Transverse colon (tissue), 4 donors: ENCODE results near the gene MSH2. TPM values are rescaled to one million over a fixed set of nuclear protein-coding genes. Genes with fewer than 3 reads are reported as not detected.

ENCODE experiments used
- DNase-seq: peaks from one replicate; pipeline ENCODE4 v3.0.0-alpha.2; 2019
- H3K27ac ChIP-seq, 4 donors: fragments of 200-600 bp; sonication (generic); 2 replicates each; pipeline ENCODE4 v1.5.1; 2016 to 2018; ENCODE audit warnings: inconsistent platforms in 4 of 4
- H3K27me3 ChIP-seq: fragments of 200-600 bp; sonication (generic); 2 replicates; pipeline ENCODE4 v1.5.1; 2017; ENCODE audit warnings: inconsistent platforms
- H3K36me3 ChIP-seq, 4 donors: fragments of 200-600 bp; sonication (generic); 2 replicates each; pipeline ENCODE4 v1.5.1; 2017 to 2019; ENCODE audit warnings: inconsistent platforms in 4 of 4
- H3K4me1 ChIP-seq, 4 donors: fragments of 200-600 bp; sonication (generic); 2 replicates each; pipeline ENCODE4 v1.5.1; 2017 to 2020; ENCODE audit warnings: inconsistent platforms in 4 of 4
- H3K4me3 ChIP-seq, 4 donors: fragments of 200-600 bp; sonication (generic); 1 replicate in 1 of 4; 2 replicates in 3 of 4; pipeline versions ENCODE4 v1.5.1 to v1.6.1; 2017 to 2019; ENCODE audit warnings: inconsistent platforms in 4 of 4
- H3K9me3 ChIP-seq, 2 donors: fragments of 200-600 bp; sonication (generic); 2 replicates each; pipeline ENCODE4 v1.5.1; 2017 to 2019; ENCODE audit warnings: inconsistent platforms in 2 of 2
- EP300 ChIP-seq: sonication (generic); formaldehyde crosslinking; IDR thresholded peaks from one replicate; pipeline ENCODE4 v1.6.1; 2017; ENCODE audit warnings: antibody characterized with exemption, low read depth
- POLR2A ChIP-seq: fragments of 450-650 bp; IDR thresholded peaks from one replicate; pipeline ENCODE4 v1.6.1; 2016; ENCODE audit warnings: antibody characterized with exemption, mild to moderate bottlenecking, moderate library complexity
- POLR2AphosphoS5 ChIP-seq, 3 donors: sonication (generic); formaldehyde crosslinking; IDR thresholded peaks; one replicate each; pipeline ENCODE4 v1.6.1; 2016; ENCODE audit warnings: antibody characterized with exemption in 3 of 3
- WGBS, 2 donors: methylation state at CpG; one replicate each; pipeline ENCODE4 v1.1.5; 2018; ENCODE audit warnings: low coverage in 1 of 2; 5-methylcytosine and 5-hydroxymethylcytosine counted together
- in situ Hi-C, 4 donors: fragments of 200-750 bp; cut with MboI; loops; one replicate each; pipeline versions ENCODE4 v1.15.0 to v1.15.1; 2017; ENCODE audit warnings: low sequenced_read_pairs in 3 of 4, low pct_ligation_motif_present in 1 of 4, low pct_unique_long_range_greater_than_20kb in 1 of 4
- intact Hi-C: fragments of 100-400 bp; cut with DNase I; formaldehyde crosslinking; loops from one replicate; pipeline ENCODE4 v1.15.1; 2023; ENCODE audit warnings: low total_unique reads
- total RNA-seq, 4 donors: library from RNA; depleted of rRNA; stranded (reverse); fragments of >200 nt; gene quantifications; one replicate each; pipeline ENCODE4 v1.1.0, GENCODE V29; 2016
- TF ChIP-seq, protein P1 (sequence below), 5 experiments: fragments of 200-600 bp in 3 of 5; fragments of 450-650 bp in 2 of 5; sonication (generic) in 3 of 5; IDR thresholded peaks; 1 replicate in 2 of 5; 2 replicates in 3 of 5; pipeline ENCODE4 v1.5.1; 2016 to 2017; ENCODE audit warnings: antibody characterized with exemption in 5 of 5, inconsistent platforms in 3 of 5, mild to moderate bottlenecking in 2 of 5, moderate library complexity in 1 of 5

MSH2 gene
- total RNA-seq, 4 donors from 2014 or later = 3.0 to 10.8 (median 5.0) TPM

DNA sequence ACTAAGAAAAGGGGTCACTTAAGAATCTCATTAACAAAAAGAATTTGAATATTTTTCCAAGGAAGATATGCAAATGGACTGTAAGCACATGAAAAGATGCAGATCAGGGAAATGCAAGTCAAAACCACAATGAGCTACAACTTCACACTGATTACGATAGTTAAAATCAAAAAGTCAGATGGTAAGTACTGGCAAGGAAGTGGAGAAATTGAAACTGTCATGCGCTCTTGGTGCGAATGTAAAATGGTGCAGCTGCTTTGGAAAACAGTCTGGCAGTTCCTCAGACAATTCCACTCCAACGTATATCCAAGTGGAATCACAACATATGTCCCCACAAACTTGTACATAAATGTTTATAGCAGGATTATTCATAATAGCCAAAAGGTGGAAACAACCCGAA, 81.4 kb downstream of the MSH2 start:
- Histone ChIP-seq H3K9me3 (no peaks in the 10 kb centered on the region), H3K4me3 (no peak overlapping the region), H3K36me3 (no peaks in the 10 kb centered on the region), H3K4me1 (no peaks in the 10 kb centered on the region), H3K27ac (no peak overlapping the region), H3K27me3 (no peaks in the 10 kb centered on the region)
- WGBS, 2 donors = 87 to 98% methylated on average over 4 to 5 of the region's 5 CpGs
- TF ChIP-seq POLR2A = no peak
- TF ChIP-seq, protein P1, sequence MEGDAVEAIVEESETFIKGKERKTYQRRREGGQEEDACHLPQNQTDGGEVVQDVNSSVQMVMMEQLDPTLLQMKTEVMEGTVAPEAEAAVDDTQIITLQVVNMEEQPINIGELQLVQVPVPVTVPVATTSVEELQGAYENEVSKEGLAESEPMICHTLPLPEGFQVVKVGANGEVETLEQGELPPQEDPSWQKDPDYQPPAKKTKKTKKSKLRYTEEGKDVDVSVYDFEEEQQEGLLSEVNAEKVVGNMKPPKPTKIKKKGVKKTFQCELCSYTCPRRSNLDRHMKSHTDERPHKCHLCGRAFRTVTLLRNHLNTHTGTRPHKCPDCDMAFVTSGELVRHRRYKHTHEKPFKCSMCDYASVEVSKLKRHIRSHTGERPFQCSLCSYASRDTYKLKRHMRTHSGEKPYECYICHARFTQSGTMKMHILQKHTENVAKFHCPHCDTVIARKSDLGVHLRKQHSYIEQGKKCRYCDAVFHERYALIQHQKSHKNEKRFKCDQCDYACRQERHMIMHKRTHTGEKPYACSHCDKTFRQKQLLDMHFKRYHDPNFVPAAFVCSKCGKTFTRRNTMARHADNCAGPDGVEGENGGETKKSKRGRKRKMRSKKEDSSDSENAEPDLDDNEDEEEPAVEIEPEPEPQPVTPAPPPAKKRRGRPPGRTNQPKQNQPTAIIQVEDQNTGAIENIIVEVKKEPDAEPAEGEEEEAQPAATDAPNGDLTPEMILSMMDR (IDR thresholded peaks at IDR 0.05) = no peak
- no peak for TF ChIP-seq EP300
- no peak for TF ChIP-seq POLR2AphosphoS5 (IDR thresholded peaks at IDR 0.05)
- intact Hi-C loops = no loop called here
- in situ Hi-C loops = no loop called here
- DNase-seq = no peak

DNA sequence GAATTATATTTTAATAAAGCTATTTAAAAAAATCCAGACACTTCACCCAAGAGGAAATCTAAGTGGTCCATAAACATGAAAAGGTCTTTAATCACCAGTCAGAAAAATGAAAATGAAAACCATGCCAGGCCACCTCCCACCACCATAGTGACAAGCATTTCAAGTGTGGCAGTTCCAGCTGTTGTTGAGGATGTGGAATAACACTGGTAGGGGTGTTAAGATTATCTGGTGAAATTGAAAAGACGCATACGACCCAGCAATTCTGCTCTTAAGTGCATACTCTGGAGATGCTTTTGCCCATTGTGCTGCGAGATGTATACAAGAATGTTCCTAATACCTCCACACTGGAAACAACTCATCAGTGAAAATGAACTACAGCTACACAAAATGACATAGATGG, 82.2 kb downstream of the MSH2 start:
- WGBS, 2 donors = 89 to 95% methylated on average over 3 of the region's 3 CpGs
- intact Hi-C loops (no loop called here), in situ Hi-C loops (no loop called here)
- TF ChIP-seq POLR2A = no peak
- TF ChIP-seq EP300 = no peak
- no peak for TF ChIP-seq POLR2AphosphoS5 (IDR thresholded peaks at IDR 0.05)
- TF ChIP-seq, protein P1 (IDR thresholded peaks at IDR 0.05) = no peak
- no peak overlapping the region for H3K27ac ChIP-seq
- no peak overlapping the region for H3K4me3 ChIP-seq
- H3K27me3 ChIP-seq = no peaks in the 10 kb centered on the region
- H3K4me1 ChIP-seq = no peaks in the 10 kb centered on the region
- no peak for DNase-seq
- H3K9me3 ChIP-seq = no peaks in the 10 kb centered on the region
- no peaks in the 10 kb centered on the region for H3K36me3 ChIP-seq

DNA sequence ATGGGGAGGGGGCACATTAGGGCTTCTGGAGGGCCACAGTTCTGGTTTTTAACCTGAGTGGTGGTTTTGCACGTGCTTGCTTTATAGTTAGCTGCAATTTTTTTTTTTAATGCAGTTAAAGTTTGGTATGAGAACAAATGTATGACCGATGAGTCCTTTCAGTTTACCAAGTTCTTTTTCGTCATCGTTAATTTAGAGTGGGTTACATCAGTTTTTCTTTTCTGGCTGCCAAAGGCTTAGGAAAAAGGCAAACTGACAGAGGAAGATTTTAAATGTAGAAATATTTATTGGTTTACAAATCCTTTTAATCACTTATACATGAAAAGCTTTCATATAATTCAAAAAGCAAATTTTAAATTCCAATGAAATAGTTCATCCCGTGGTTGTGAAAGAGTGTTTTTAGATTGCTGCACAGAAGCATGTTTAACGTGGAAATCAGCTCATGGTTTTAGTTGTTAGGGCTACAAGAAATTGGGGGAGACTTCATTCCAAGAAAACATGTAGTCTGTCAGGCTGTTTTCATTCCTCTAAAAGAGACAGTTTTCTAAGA, 82.9 kb downstream of the MSH2 start:
- no peak overlapping the region for H3K4me3 ChIP-seq
- no peaks in the 10 kb centered on the region for H3K27me3 ChIP-seq
- H3K36me3 ChIP-seq = no peaks in the 10 kb centered on the region
- H3K27ac ChIP-seq = no peak overlapping the region
- in situ Hi-C loops (no loop called here), intact Hi-C loops (no loop called here)
- no peaks in the 10 kb centered on the region for H3K9me3 ChIP-seq
- no peaks in the 10 kb centered on the region for H3K4me1 ChIP-seq
- WGBS, 2 donors = 79 to 83% methylated on average over 6 of the region's 6 CpGs
- no peak for TF ChIP-seq EP300
- no peak for DNase-seq

DNA sequence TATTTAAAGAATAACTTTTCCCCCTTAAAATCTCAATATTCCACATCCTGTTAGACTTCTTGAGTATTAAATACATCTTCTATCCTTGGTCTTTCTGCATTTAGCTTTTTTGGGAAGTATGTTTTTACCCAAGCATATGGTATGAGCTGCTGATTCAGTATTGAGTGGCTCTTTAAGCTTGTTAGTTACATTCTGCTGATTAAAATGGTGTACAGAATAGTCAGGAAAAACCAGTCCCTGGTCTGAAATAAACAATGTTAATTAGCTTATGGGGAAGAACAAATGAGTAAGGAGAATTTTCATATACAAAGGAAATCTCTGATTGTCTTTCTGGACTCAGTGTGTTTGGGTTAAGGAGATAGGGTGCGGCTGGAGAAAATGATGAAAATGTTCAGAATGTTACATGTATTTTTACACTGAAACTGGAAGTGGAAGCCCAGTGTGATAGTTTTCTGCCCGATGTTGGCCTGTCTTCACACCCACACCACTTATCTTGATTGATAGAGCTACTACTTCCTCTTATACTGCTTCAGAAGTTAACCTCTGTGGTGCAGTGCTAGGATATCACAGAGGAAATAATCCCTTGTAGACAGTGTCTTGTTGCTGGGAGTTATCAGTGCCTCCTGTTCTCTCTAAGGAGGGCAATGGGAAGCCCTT, 84.0 kb downstream of the MSH2 start:
- no peak overlapping the region for H3K27ac ChIP-seq
- 44 to 49% methylated on average over 2 of the region's 2 CpGs for WGBS, 2 donors
- no peak for DNase-seq
- in situ Hi-C loops (no loop called here), intact Hi-C loops (no loop called here)
- no peaks in the 10 kb centered on the region for H3K4me1 ChIP-seq
- H3K36me3 ChIP-seq = no peaks in the 10 kb centered on the region
- no peaks in the 10 kb centered on the region for H3K9me3 ChIP-seq
- no peak for TF ChIP-seq EP300
- no peak for TF ChIP-seq POLR2AphosphoS5 (IDR thresholded peaks at IDR 0.05)
- no peak for TF ChIP-seq POLR2A
- TF ChIP-seq, protein P1 (IDR thresholded peaks at IDR 0.05) = no peak
- no peak overlapping the region for H3K4me3 ChIP-seq
- no peaks in the 10 kb centered on the region for H3K27me3 ChIP-seq

DNA sequence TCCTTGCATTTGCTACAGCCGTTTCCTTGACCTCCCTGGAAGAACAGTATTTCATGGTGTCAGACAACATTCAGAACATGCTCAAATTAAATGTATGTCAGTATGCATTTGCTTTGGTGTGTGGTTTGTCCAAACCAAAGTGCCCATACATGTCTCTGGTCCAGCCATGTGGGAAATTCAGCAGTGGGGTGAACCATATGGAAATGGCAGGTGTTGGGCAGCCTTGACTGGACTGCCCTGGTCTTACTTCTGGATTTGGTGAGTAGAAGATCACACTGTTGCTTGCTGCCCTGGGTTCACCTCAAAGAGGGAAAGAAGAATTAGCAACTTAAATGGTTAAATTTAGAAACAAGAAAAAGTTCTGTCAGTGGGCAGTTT, 84.5 kb downstream of the MSH2 start:
- no peaks in the 10 kb centered on the region for H3K27me3 ChIP-seq
- WGBS, 2 donors = 71% methylated on average over 1 of the region's 1 CpG; no CpG with 5 or more reads in 1 of the 2 donors
- in situ Hi-C loops = no loop called here
- no peak overlapping the region for H3K27ac ChIP-seq
- DNase-seq = no peak
- TF ChIP-seq, protein P1 (IDR thresholded peaks at IDR 0.05) = no peak
- TF ChIP-seq POLR2A (no peak), POLR2AphosphoS5 (IDR thresholded peaks at IDR 0.05) (no peak)
- no peaks in the 10 kb centered on the region for H3K9me3 ChIP-seq
- H3K36me3 ChIP-seq = no peaks in the 10 kb centered on the region
- intact Hi-C loops = no loop called here
- H3K4me3 ChIP-seq = no peak overlapping the region
- no peaks in the 10 kb centered on the region for H3K4me1 ChIP-seq
